ENCODE results near the gene TERT.

Gene TERT

GRCh38 chr5:1257841-1258240, 37.0 kb downstream of the TERT start:
- no peak for DNase-seq (ENCODE audit: low read depth)
- TF ChIP-seq CTCF (IDR thresholded peaks at IDR 0.05; ENCODE audit: control insufficient read depth, extremely low read depth, insufficient read depth): no peak
- H3K4me3 ChIP-seq (ENCODE audit: low read depth, low read length): no peak overlapping the region

GRCh38 chr5:1257363-1257762, 37.5 kb downstream of the TERT start:
- no peak overlapping the region for H3K4me3 ChIP-seq (ENCODE audit: low read depth, low read length)
- DNase-seq (ENCODE audit: low read depth): no peak
- no peak for TF ChIP-seq CTCF (IDR thresholded peaks at IDR 0.05; ENCODE audit: control insufficient read depth, extremely low read depth, insufficient read depth)

GRCh38 chr5:1256776-1257175, 38.1 kb downstream of the TERT start:
- H3K4me3 ChIP-seq (ENCODE audit: low read depth, low read length): no peak overlapping the region
- TF ChIP-seq CTCF (IDR thresholded peaks at IDR 0.05; ENCODE audit: control insufficient read depth, extremely low read depth, insufficient read depth): no peak
- no peak for DNase-seq (ENCODE audit: low read depth)

- TF ChIP-seq CTCF (IDR thresholded peaks at IDR 0.05; ENCODE audit: control insufficient read depth, extremely low read depth, insufficient read depth): no peak
- no peak for DNase-seq (ENCODE audit: low read depth)
- H3K4me3 ChIP-seq (ENCODE audit: low read depth, low read length): no peak overlapping the region
Measured at GRCh38 chr5:1255081-1255561, 39.7 kb downstream of the TERT start.

GRCh38 chr5:1254196-1254595, 40.7 kb downstream of the TERT start:
- no peak for DNase-seq (ENCODE audit: low read depth)
- TF ChIP-seq CTCF (IDR thresholded peaks at IDR 0.05; ENCODE audit: control insufficient read depth, extremely low read depth, insufficient read depth): no peak

GRCh38 chr5:1253456-1254105, 41.3 kb downstream of the TERT start:
- H3K4me3 ChIP-seq (ENCODE audit: low read depth, low read length): no peak overlapping the region
- no peak for TF ChIP-seq CTCF (IDR thresholded peaks at IDR 0.05; ENCODE audit: control insufficient read depth, extremely low read depth, insufficient read depth)
- DNase-seq (ENCODE audit: low read depth): no peak

More at GRCh38 chr5:1254196-1254595, 40.7 kb downstream of the TERT start:
- H3K4me3 ChIP-seq (ENCODE audit: low read depth, low read length): no peak overlapping the region

- no peak for DNase-seq (ENCODE audit: low read depth)
- no peak overlapping the region for H3K4me3 ChIP-seq (ENCODE audit: low read depth, low read length)
- no peak for TF ChIP-seq CTCF (IDR thresholded peaks at IDR 0.05; ENCODE audit: control insufficient read depth, extremely low read depth, insufficient read depth)
Measured at GRCh38 chr5:1252681-1253080, 42.2 kb downstream of the TERT start.
